ENCODE measurements around the gene DGKZ. TPM values are rescaled to one million over a fixed set of nuclear protein-coding genes. Genes with fewer than 3 reads are reported as not detected.
"Not testable (repeated sequence)": the region's sequence is repeated elsewhere in the genome, so short reads cannot be mapped to it uniquely, and the experiment has no call there.

Gene DGKZ
- total RNA-seq, 1 donor from 2014 or later, result 123 TPM

DNA sequence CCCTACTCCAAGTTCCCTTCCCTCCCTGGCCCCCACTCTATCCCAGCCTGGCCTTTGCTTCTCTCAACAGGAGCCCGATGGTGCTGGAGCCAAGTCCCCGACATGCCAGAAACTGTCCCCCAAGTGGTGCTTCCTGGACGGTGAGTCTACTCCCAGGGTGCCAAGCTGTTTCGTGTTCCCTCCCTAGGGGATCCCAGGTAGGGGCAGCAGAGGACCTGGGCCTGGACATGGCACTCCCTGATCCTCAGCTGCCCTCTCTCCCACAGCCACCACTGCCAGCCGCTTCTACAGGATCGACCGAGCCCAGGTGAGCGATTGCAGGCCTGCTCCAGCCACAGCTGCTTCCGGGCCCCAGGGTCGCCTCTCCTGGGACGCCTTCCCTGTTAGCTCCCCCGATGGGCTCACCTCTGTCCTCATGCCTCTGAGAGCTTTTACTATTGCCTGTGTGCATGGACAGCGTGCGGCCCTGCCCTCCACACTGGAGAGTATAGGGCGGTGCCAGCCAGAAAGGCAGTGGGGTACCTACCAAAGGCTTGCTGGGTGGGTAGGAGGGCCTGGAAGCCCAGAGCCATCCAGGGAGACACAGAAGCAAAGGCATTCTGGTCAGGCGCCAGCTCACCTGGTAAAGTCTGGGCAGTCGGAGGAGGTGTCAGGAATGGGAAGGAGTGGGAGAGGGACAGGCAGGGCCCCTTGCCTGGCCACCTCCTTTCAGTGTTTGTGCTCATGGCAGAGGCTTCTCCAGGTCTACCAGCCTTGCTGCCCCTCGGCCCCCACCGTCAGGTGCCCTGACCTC is 29.2 kb downstream of the DGKZ start:
- no peaks in the 10 kb centered on the region for H3K9me3 ChIP-seq
- TF ChIP-seq, protein P1, sequence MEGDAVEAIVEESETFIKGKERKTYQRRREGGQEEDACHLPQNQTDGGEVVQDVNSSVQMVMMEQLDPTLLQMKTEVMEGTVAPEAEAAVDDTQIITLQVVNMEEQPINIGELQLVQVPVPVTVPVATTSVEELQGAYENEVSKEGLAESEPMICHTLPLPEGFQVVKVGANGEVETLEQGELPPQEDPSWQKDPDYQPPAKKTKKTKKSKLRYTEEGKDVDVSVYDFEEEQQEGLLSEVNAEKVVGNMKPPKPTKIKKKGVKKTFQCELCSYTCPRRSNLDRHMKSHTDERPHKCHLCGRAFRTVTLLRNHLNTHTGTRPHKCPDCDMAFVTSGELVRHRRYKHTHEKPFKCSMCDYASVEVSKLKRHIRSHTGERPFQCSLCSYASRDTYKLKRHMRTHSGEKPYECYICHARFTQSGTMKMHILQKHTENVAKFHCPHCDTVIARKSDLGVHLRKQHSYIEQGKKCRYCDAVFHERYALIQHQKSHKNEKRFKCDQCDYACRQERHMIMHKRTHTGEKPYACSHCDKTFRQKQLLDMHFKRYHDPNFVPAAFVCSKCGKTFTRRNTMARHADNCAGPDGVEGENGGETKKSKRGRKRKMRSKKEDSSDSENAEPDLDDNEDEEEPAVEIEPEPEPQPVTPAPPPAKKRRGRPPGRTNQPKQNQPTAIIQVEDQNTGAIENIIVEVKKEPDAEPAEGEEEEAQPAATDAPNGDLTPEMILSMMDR (IDR thresholded peaks at IDR 0.05), result no peak
- intact Hi-C loops (cut with DNase I), result no loop called here
- no peak overlapping the region for H3K27ac ChIP-seq
- H3K27me3 ChIP-seq, result no peaks in the 10 kb centered on the region
- peaks cover 38 to 54% of the 10 kb centered on the region in 2 donors for H3K36me3 ChIP-seq
- H3K4me1 ChIP-seq, result no peaks in the 10 kb centered on the region
- DNase-seq (ENCODE audit: low spot score in 2 of 2), result no peak
- H3K4me3 ChIP-seq, result no peak overlapping the region

DNA sequence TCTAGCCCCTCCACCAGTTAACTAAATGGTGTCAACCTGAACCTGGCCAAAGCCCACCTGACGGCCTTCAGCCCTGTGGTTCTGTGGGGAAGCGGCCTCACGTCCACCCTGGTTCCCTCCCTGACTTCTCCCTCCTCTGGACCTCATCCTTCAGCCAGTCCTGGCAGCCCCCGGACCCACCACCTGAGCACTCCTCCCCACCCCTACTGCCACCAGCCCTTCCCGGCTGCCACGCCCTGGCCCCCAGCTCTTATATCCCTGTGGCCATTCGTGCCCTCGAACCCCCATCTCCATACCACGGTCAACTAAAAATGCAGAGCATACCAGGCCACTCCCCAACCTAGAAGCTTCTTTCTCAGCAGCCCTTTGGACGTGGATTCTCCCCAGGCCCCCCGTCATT is 30.0 kb downstream of the DGKZ start:
- Histone ChIP-seq H3K36me3 (peaks cover 36 to 45% of the 10 kb centered on the region in 2 donors), H3K9me3 (no peaks in the 10 kb centered on the region), H3K4me1 (peaks cover 5 to 6% of the 10 kb centered on the region in 2 donors), H3K4me3 (no peak overlapping the region), H3K27me3 (peaks cover 7% of the 10 kb centered on the region), H3K27ac (no peak overlapping the region)
- intact Hi-C loops (cut with DNase I), result no loop called here
- TF ChIP-seq, protein P1 (IDR thresholded peaks at IDR 0.05), result no peak
- DNase-seq (ENCODE audit: low spot score in 2 of 2), result no peak

DNA sequence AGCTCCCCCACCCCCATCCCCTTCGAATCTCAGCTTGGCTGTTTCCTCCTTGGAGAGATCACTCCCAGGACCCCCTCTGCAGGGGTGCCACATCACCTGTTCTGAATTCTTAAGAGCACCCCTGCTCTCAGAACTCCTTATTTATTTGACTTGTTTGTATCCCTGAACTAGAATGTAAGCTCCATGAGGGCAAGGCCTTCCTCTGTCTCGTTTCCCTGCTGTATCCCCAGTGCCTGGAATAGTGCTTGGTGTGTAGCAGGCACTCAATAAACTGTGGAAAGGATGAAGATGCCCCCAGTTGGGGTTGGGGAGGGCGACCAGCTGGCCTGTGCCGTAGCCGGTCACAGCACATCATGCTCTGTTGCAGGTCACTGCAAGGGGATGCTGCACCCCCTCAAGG is 30.6 kb downstream of the DGKZ start:
- no peak for DNase-seq (ENCODE audit: low spot score in 2 of 2)
- TF ChIP-seq, protein P1 (IDR thresholded peaks at IDR 0.05), result no peak
- no peak overlapping the region for H3K27ac ChIP-seq
- no peaks in the 10 kb centered on the region for H3K9me3 ChIP-seq
- intact Hi-C loops (cut with DNase I), result no loop called here
- H3K4me1 ChIP-seq, result peaks cover 5 to 7% of the 10 kb centered on the region in 2 donors
- peaks cover 36 to 42% of the 10 kb centered on the region in 2 donors for H3K36me3 ChIP-seq
- no peak overlapping the region for H3K4me3 ChIP-seq
- peaks cover 12% of the 10 kb centered on the region for H3K27me3 ChIP-seq

DNA sequence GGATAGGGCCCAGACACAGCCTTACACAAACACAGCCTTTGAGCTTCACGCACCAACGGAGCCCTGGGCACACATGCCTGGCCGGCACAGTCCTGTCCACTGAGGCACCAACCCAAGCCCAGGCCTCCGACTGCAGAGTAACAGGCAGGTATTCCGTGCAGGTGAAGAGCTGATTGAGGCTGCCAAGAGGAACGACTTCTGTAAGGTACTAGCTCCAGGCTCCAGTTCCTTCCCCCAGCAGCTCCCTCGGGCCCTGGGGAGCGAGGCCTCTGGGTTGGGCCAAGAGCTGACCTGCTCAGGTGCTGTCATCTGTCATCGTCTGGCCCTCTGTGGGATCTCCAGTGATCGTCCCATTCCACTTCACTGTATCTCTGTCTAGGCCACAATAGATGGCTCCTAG is 31.0 kb downstream of the DGKZ start:
- DNase-seq (ENCODE audit: low spot score in 2 of 2), result no peak
- Histone ChIP-seq H3K4me3 (no peak overlapping the region), H3K27me3 (peaks cover 14% of the 10 kb centered on the region), H3K4me1 (peaks cover 5 to 7% of the 10 kb centered on the region in 2 donors), H3K9me3 (no peaks in the 10 kb centered on the region), H3K27ac (no peak overlapping the region), H3K36me3 (peaks cover 36 to 42% of the 10 kb centered on the region in 2 donors)
- TF ChIP-seq, protein P1 (IDR thresholded peaks at IDR 0.05), result no peak
- intact Hi-C loops (cut with DNase I), result no loop called here

DNA sequence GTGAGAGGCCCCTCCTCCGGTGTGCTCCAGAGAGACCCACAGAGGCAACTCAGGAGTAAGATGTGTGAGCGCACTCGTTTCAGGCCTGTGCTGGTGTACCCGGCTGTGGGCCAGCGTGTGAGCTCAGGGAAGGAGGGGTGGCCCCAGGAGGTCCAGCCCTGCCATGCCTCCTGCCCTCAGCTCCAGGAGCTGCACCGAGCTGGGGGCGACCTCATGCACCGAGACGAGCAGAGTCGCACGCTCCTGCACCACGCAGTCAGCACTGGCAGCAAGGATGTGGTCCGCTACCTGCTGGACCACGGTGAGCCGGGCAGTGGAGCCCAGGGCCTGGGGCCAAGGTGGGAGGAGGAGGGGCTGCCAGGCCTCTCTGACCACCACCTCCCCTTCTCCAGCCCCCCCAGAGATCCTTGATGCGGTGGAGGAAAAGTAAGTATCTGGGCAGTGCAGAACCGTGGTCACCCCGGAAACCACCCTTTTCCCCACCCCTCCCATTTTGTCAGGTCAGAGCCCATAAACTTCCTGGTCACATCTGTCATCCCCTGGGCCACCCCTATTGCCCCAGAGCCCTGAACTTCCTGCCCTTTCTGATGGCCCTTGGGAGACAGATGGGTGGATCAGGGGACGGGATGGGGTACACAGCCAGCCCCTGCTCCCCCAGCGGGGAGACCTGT is 31.7 kb downstream of the DGKZ start:
- Histone ChIP-seq H3K4me3 (no peak overlapping the region), H3K27me3 (peaks cover 14% of the 10 kb centered on the region), H3K36me3 (peaks cover 31 to 37% of the 10 kb centered on the region in 2 donors), H3K27ac (peak overlapping the region in 1 of 2 donors; percentile 8), H3K9me3 (no peaks in the 10 kb centered on the region), H3K4me1 (peaks cover 5 to 7% of the 10 kb centered on the region in 2 donors)
- TF ChIP-seq, protein P1 (IDR thresholded peaks at IDR 0.05), result no peak
- intact Hi-C loops (cut with DNase I), result no loop called here
- no peak for DNase-seq (ENCODE audit: low spot score in 2 of 2)

DNA sequence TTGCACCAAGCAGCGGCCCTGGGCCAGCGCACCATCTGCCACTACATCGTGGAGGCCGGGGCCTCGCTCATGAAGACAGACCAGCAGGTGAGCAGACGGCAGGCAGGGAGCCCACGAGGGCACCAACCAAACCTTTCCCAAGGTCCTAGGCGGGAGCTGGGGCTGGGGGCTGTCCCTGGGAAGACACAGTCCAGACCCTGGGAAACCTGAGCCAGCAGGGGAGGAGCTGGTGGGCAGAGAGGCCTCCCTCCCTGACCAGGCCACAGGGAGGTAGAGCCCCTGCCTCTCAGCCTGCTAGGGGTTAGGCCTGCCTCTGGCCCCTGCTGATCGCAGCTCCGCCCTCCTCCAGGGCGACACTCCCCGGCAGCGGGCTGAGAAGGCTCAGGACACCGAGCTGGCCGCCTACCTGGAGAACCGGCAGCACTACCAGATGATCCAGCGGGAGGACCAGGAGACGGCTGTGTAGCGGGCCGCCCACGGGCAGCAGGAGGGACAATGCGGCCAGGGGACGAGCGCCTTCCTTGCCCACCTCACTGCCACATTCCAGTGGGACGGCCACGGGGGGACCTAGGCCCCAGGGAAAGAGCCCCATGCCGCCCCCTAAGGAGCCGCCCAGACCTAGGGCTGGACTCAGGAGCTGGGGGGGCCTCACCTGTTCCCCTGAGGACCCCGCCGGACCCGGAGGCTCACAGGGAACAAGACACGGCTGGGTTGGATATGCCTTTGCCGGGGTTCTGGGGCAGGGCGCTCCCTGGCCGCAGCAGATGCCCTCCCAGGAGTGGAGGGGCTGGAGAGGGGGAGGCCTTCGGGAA is 32.4 kb downstream of the DGKZ start:
- intact Hi-C loops (cut with DNase I), result loop anchor here (10.0 kb wide), 1 partner anchor 235 kb away; the partner anchor contains the start of genes ATG13 and HARBI1
- Histone ChIP-seq H3K4me3 (peak overlapping the region; percentile 71 to 84), H3K27ac (peak overlapping the region; percentile 28 to 52), H3K27me3 (peaks cover 14% of the 10 kb centered on the region), H3K36me3 (peaks cover 25 to 29% of the 10 kb centered on the region in 2 donors)
- H3K4me1 ChIP-seq; H3K9me3 ChIP-seq; DNase-seq (ENCODE audit: low spot score in 2 of 2): not testable (repeated sequence)
